ENCODE measurements around the gene SPIRE2.

Gene SPIRE2

GRCh38 chr16:89906140-89907025 lies 78.1 kb downstream of the SPIRE2 start:
- H3K9me3 ChIP-seq (ENCODE audit: control insufficient read depth, low read length), result no peaks in the 10 kb centered on the region
- H3K79me2 ChIP-seq, result no peaks in the 10 kb centered on the region
- no peak overlapping the region for H3K9ac ChIP-seq
- no peak overlapping the region for H3K27ac ChIP-seq
- no peaks in the 10 kb centered on the region for H3K27me3 ChIP-seq (ENCODE audit: control insufficient read depth, insufficient read depth, low read length)
- no peak overlapping the region for H3K4me3 ChIP-seq (ENCODE audit: low read depth, low read length)
- no peak for TF ChIP-seq CTCF (IDR thresholded peaks at IDR 0.05)
- no peak overlapping the region for H3K4me2 ChIP-seq (ENCODE audit: low read length)
- H3K36me3 ChIP-seq (ENCODE audit: control insufficient read depth, insufficient read depth, low read length), result no peaks in the 10 kb centered on the region
- no peaks in the 10 kb centered on the region for H3K4me1 ChIP-seq
- no peak overlapping the region for H2AFZ ChIP-seq

- H2AFZ ChIP-seq, result no peak overlapping the region
- H3K27me3 ChIP-seq (ENCODE audit: control insufficient read depth, insufficient read depth, low read length), result no peaks in the 10 kb centered on the region
- H3K27ac ChIP-seq, result no peak overlapping the region
- no peaks in the 10 kb centered on the region for H3K79me2 ChIP-seq
- no peak overlapping the region for H3K4me2 ChIP-seq (ENCODE audit: low read length)
- no peaks in the 10 kb centered on the region for H3K36me3 ChIP-seq (ENCODE audit: control insufficient read depth, insufficient read depth, low read length)
- no peaks in the 10 kb centered on the region for H3K4me1 ChIP-seq
- H3K4me3 ChIP-seq (ENCODE audit: low read depth, low read length), result no peak overlapping the region
- no peaks in the 10 kb centered on the region for H3K9me3 ChIP-seq (ENCODE audit: control insufficient read depth, low read length)
- no peak for TF ChIP-seq CTCF (IDR thresholded peaks at IDR 0.05)
- H3K9ac ChIP-seq, result no peak overlapping the region
Measured at GRCh38 chr16:89907055-89907814, 79.0 kb downstream of the SPIRE2 start.

GRCh38 chr16:89908236-89908635 lies 80.0 kb downstream of the SPIRE2 start:
- H3K9me3 ChIP-seq (ENCODE audit: control insufficient read depth, low read length), result no peaks in the 10 kb centered on the region
- H3K36me3 ChIP-seq (ENCODE audit: control insufficient read depth, insufficient read depth, low read length), result no peaks in the 10 kb centered on the region
- TF ChIP-seq CTCF (IDR thresholded peaks at IDR 0.05), result no peak
- no peak overlapping the region for H3K27ac ChIP-seq
- no peak overlapping the region for H3K9ac ChIP-seq
- H3K4me1 ChIP-seq, result no peaks in the 10 kb centered on the region
- no peak overlapping the region for H3K4me2 ChIP-seq (ENCODE audit: low read length)
- H3K79me2 ChIP-seq, result no peaks in the 10 kb centered on the region
- H3K27me3 ChIP-seq (ENCODE audit: control insufficient read depth, insufficient read depth, low read length), result no peaks in the 10 kb centered on the region
- no peak overlapping the region for H3K4me3 ChIP-seq (ENCODE audit: low read depth, low read length)
- H2AFZ ChIP-seq, result no peak overlapping the region

GRCh38 chr16:89909777-89910716 lies 81.8 kb downstream of the SPIRE2 start:
- Histone ChIP-seq H3K4me3 (ENCODE audit: low read depth, low read length) (no peak overlapping the region), H2AFZ (no peak overlapping the region), H3K9ac (no peak overlapping the region), H3K36me3 (ENCODE audit: control insufficient read depth, insufficient read depth, low read length) (no peaks in the 10 kb centered on the region), H3K4me2 (ENCODE audit: low read length) (no peak overlapping the region), H3K79me2 (no peaks in the 10 kb centered on the region), H3K27me3 (ENCODE audit: control insufficient read depth, insufficient read depth, low read length) (no peaks in the 10 kb centered on the region), H3K9me3 (ENCODE audit: control insufficient read depth, low read length) (no peaks in the 10 kb centered on the region), H3K27ac (no peak overlapping the region), H3K4me1 (no peaks in the 10 kb centered on the region)
- TF ChIP-seq CTCF (IDR thresholded peaks at IDR 0.05), result peak; percentile 79
